Skeletal muscle tissue (tissue), 4 donors: ENCODE measurements around the gene ACOT7. TPM values are rescaled to one million over a fixed set of nuclear protein-coding genes. Genes with fewer than 3 reads are reported as not detected.

Experiments used
- H3K27ac ChIP-seq: one replicate; pipeline ENCODE4 v1.7.0; 2013; ENCODE audit warnings: mild to moderate bottlenecking, low read depth, low read length, inconsistent platforms
- H3K27me3 ChIP-seq, 3 donors: one replicate each; pipeline ENCODE4 v1.7.0; 2013; ENCODE audit warnings: low read length in 3 of 3; ENCODE audit not compliant: control insufficient read depth in 3 of 3, insufficient read depth in 3 of 3
- H3K36me3 ChIP-seq, 3 donors: one replicate each; pipeline ENCODE4 v1.7.0; 2013; ENCODE audit warnings: low read length in 3 of 3; ENCODE audit not compliant: control insufficient read depth in 3 of 3, insufficient read depth in 3 of 3
- H3K4me1 ChIP-seq, 3 donors: one replicate each; pipeline ENCODE4 v1.7.0; 2013; ENCODE audit warnings: low read length in 3 of 3, mild to moderate bottlenecking in 3 of 3; ENCODE audit not compliant: control insufficient read depth in 3 of 3, insufficient read depth in 3 of 3
- H3K4me3 ChIP-seq, 3 donors: one replicate each; pipeline ENCODE4 v1.7.0; 2013; ENCODE audit warnings: low read length in 3 of 3
- H3K9ac ChIP-seq, 3 donors: one replicate each; pipeline ENCODE4 v1.7.0; 2013; ENCODE audit warnings: low read length in 3 of 3, mild to moderate bottlenecking in 3 of 3, moderate library complexity in 2 of 3, low read depth in 1 of 3
- H3K9me3 ChIP-seq, 3 donors: one replicate each; pipeline ENCODE4 v1.7.0; 2013; ENCODE audit warnings: low read length in 3 of 3; ENCODE audit not compliant: control insufficient read depth in 3 of 3
- total RNA-seq: library from RNA; depleted of rRNA; stranded (reverse); fragments of >200 nt; gene quantifications from one replicate; pipeline ENCODE4 v1.2.3, GENCODE V29; 2014
- donor health status: Osteomylitis.

Gene ACOT7
- total RNA-seq, 1 donor from 2014 or later: 3.7 TPM

GRCh38 chr1:6256645-6257044 lies 136.9 kb downstream of the ACOT7 start:
- H3K4me1 ChIP-seq: peaks cover 3 to 12% (median 4%) of the 10 kb centered on the region in 3 donors
- no peak overlapping the region for H3K9ac ChIP-seq
- H3K36me3 ChIP-seq: peaks cover 0 to 5% (median 0%) of the 10 kb centered on the region in 3 donors
- H3K9me3 ChIP-seq: no peaks in the 10 kb centered on the region
- no peak overlapping the region for H3K27ac ChIP-seq
- H3K4me3 ChIP-seq: no peak overlapping the region
- H3K27me3 ChIP-seq: peaks cover 6 to 33% (median 15%) of the 10 kb centered on the region in 3 donors

DNA sequence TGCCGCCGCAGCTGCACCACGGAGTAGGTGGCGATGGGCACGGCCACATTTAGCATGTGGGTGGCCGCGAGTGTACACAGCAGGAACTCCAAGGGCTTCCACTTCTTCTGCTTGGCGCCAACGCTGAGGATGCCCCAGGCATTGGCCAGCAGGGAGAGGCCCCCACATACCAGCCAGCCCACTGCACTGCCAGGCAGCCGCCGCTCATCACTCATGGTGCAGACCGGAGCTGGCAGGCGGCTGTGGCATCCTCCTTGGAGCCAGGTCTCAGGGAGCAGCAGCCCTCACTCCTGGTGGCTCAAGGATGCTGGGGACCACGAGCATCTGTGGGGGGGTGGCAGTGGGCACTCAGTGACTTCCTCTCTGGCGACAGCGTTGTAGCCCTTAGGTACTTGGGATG lies 138.9 kb downstream of the ACOT7 start:
- no peak overlapping the region for H3K9ac ChIP-seq
- no peaks in the 10 kb centered on the region for H3K9me3 ChIP-seq
- H3K36me3 ChIP-seq: peaks cover 0 to 5% (median 0%) of the 10 kb centered on the region in 3 donors
- H3K27ac ChIP-seq: no peak overlapping the region
- H3K4me3 ChIP-seq: no peak overlapping the region
- peaks cover 3 to 5% (median 3%) of the 10 kb centered on the region in 3 donors for H3K4me1 ChIP-seq
- peaks cover 16 to 44% (median 27%) of the 10 kb centered on the region in 3 donors for H3K27me3 ChIP-seq

DNA sequence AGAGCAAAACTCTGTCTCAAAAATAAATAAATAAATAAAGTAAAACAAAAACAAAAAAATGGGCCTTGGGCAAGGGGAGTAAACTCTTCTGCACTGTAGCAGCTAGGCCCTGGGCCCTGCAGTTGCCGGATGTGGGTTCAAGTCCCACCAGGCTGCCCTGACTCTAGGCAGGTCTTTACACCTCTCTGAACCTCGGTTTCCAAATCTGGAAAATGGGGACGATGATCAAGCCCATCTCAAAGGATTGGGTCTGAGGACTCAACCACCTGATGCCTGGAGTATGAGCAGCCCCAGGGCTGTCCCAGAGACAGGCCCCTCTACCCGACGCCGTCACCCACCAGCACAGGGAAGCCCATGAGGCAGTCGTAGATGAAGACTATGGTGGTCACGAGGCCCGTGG lies 140.2 kb downstream of the ACOT7 start:
- no peak overlapping the region for H3K4me3 ChIP-seq
- H3K27ac ChIP-seq: no peak overlapping the region
- peaks cover 21 to 39% (median 27%) of the 10 kb centered on the region in 3 donors for H3K27me3 ChIP-seq
- H3K36me3 ChIP-seq: peaks cover 0 to 5% (median 0%) of the 10 kb centered on the region in 3 donors
- H3K9me3 ChIP-seq: no peaks in the 10 kb centered on the region
- no peak overlapping the region for H3K9ac ChIP-seq
- H3K4me1 ChIP-seq: no peaks in the 10 kb centered on the region

- Histone ChIP-seq H3K9me3 (no peaks in the 10 kb centered on the region), H3K4me1 (no peaks in the 10 kb centered on the region), H3K36me3 (peaks cover 0 to 5% (median 0%) of the 10 kb centered on the region in 3 donors), H3K27me3 (peaks cover 25 to 43% (median 35%) of the 10 kb centered on the region in 3 donors), H3K27ac (no peak overlapping the region), H3K4me3 (no peak overlapping the region), H3K9ac (no peak overlapping the region)
Observed at GRCh38 chr1:6252374-6252710, 141.2 kb downstream of the ACOT7 start.

DNA sequence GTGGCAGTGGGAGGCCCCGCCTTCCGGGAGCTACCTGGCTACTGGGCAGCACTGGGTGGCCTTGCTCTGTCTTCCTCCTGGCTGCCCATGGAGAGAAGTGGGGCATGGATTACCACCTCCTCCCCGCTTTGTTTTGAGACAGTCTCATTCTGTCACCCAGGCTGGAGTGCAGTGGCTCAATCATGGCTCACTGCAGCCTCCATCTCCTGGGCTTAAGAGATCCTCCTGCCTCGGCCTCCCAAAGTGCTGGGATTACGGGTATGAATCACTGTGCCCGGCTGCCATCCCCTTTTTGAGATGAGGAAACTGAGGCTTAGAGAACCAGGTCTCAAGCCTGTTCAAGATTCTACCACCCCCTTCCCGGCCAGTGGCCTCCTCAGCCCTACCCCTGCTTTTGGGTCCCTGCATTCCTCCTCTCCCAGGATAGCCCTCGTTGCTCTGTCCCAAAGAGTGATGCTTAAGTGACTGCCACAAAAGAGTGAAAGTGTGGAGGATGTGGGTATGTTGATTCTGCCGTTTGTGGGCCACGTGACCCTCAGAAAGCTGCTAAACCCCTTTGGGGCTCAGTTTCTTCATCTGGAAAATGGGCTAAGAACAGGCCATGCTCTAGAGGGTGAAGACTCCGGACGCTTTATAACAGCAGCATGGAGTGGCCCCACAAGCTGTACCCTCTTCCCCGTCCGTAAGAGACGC lies 141.7 kb downstream of the ACOT7 start:
- Histone ChIP-seq H3K4me1 (no peaks in the 10 kb centered on the region), H3K27ac (no peak overlapping the region), H3K36me3 (peaks cover 0 to 5% (median 0%) of the 10 kb centered on the region in 3 donors), H3K27me3 (peaks cover 27 to 48% (median 35%) of the 10 kb centered on the region in 3 donors), H3K9me3 (no peaks in the 10 kb centered on the region), H3K9ac (no peak overlapping the region), H3K4me3 (no peak overlapping the region)

DNA sequence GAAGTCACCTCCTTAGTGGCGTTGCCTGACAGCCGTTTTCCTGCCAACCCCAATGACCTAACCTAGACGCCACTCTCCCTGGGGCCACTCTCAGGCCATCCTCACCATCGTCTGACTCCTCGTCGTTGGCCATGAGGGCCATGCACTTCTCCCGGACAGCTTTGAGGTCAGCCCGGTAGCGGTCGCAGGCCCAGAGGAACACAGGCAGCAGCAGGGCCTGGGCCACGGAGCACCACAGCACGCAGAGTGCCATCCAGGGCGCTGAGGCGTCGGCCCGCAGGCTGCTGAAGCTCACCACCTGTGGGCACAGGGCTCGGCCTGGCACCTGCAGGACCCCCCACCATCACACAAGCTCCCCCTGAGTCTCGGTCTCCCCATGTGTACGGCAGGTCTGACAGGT lies 142.3 kb downstream of the ACOT7 start:
- no peak overlapping the region for H3K9ac ChIP-seq
- peaks cover 0 to 5% (median 0%) of the 10 kb centered on the region in 3 donors for H3K36me3 ChIP-seq
- peaks cover 32 to 54% (median 39%) of the 10 kb centered on the region in 3 donors for H3K27me3 ChIP-seq
- no peaks in the 10 kb centered on the region for H3K4me1 ChIP-seq
- no peak overlapping the region for H3K27ac ChIP-seq
- no peak overlapping the region for H3K4me3 ChIP-seq
- H3K9me3 ChIP-seq: no peaks in the 10 kb centered on the region

- no peak overlapping the region for H3K4me3 ChIP-seq
- H3K36me3 ChIP-seq: peaks cover 0 to 5% (median 0%) of the 10 kb centered on the region in 3 donors
- peaks cover 41 to 61% (median 47%) of the 10 kb centered on the region in 3 donors for H3K27me3 ChIP-seq
- H3K27ac ChIP-seq: no peak overlapping the region
- no peaks in the 10 kb centered on the region for H3K4me1 ChIP-seq
- no peak overlapping the region for H3K9ac ChIP-seq
- no peaks in the 10 kb centered on the region for H3K9me3 ChIP-seq
Observed at GRCh38 chr1:6249739-6250689, 143.6 kb downstream of the ACOT7 start.

DNA sequence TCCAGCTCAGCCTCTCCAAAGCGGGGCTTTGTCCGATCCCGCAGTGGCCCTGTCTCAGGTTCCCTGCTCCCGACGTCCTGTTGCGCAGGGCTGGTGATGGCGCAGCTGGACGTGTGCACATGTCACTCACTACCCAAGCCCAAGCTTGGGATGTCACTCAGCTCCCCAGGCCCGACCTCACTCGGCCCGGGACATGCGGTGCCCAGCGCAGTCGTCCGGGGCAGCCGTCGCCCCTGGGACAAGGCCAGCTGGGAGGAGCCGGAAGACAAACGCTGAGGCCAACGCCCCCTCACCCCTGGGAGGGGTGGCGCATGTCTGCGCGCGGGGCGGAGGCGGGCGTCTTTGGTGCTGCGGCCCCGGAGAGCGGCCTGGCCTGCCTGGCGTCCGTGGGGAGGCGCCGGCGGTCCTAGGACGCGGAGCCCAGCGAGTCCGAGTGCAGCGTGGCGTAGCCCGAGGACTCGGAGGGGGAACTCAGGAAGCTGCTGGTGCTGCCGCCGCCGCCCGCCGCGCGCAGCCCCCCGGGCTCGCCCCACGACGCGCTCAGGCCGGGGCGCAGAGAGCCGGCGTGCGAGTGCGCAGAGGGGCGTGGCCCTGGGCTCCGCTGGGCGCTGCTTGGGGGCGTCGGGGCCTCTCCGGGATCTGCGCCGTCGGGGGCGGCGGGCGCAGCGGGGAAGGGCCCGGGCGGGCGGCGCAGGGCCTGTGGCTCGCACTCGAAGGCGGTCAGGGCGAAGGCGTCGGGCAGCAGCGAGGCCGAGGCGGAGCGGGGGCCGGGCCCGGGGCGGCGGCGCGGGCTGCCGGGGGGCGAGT lies 144.4 kb downstream of the ACOT7 start:
- no peak overlapping the region for H3K4me3 ChIP-seq
- H3K9ac ChIP-seq: no peak overlapping the region
- H3K27me3 ChIP-seq: peaks cover 46 to 63% (median 50%) of the 10 kb centered on the region in 3 donors
- no peaks in the 10 kb centered on the region for H3K36me3 ChIP-seq
- no peaks in the 10 kb centered on the region for H3K9me3 ChIP-seq
- no peak overlapping the region for H3K27ac ChIP-seq
- H3K4me1 ChIP-seq: no peaks in the 10 kb centered on the region

GRCh38 chr1:6248161-6248776 lies 145.3 kb downstream of the ACOT7 start:
- Histone ChIP-seq H3K9ac (no peak overlapping the region), H3K27me3 (peaks cover 55 to 70% (median 57%) of the 10 kb centered on the region in 3 donors), H3K9me3 (no peaks in the 10 kb centered on the region), H3K4me3 (no peak overlapping the region), H3K4me1 (no peaks in the 10 kb centered on the region), H3K27ac (no peak overlapping the region), H3K36me3 (no peaks in the 10 kb centered on the region)
